ENCODE measurements around the gene RNF13.

RNF13 gene

GRCh38 chr3:149792452-149793270, 20.4 kb upstream of the RNF13 start, which contains the start of gene ANKUB1:
ANKUB1 (minus strand) TSS chr3:149792554; CDS start chr3:149792366, 188 bp downstream.
- no peak for DNase-seq
- intact Hi-C loops (cut with DNase I), result no loop called here

- intact Hi-C loops (cut with DNase I), result no loop called here
Measured at GRCh38 chr3:149796026-149796425, 17.0 kb upstream of the RNF13 start.

GRCh38 chr3:149800693-149801092, 12.3 kb upstream of the RNF13 start:
- no peak for DNase-seq

More at GRCh38 chr3:149796026-149796425, 17.0 kb upstream of the RNF13 start:
- no peak for DNase-seq

GRCh38 chr3:149801195-149801594, 11.8 kb upstream of the RNF13 start:
- intact Hi-C loops (cut with DNase I), result no loop called here
- DNase-seq, result no peak

More at GRCh38 chr3:149800693-149801092, 12.3 kb upstream of the RNF13 start:
- intact Hi-C loops (cut with DNase I), result no loop called here

GRCh38 chr3:149801639-149802038, 11.4 kb upstream of the RNF13 start:
- no peak for DNase-seq
- intact Hi-C loops (cut with DNase I), result no loop called here

- DNase-seq, result no peak
- intact Hi-C loops (cut with DNase I), result loop anchor here (5.0 kb wide), 1 partner anchor 34 kb away; no protein-coding TSS in a partner anchor
Measured at GRCh38 chr3:149806171-149806778, 6.7 kb upstream of the RNF13 start.

- DNase-seq, result peak; percentile 56 to 93 (median 82)
- intact Hi-C loops (cut with DNase I), result loop anchor here (5.0 kb wide), 1 partner anchor 36 kb away; no protein-coding TSS in a partner anchor
Measured at GRCh38 chr3:149808209-149808829, 4.7 kb upstream of the RNF13 start.

- intact Hi-C loops (cut with DNase I), result loop anchor here (5.0 to 10.0 kb wide), 2 partner anchors 37 to 155 kb away; no protein-coding TSS in a partner anchor
- DNase-seq, result no peak
Measured at GRCh38 chr3:149809699-149810098, 3.3 kb upstream of the RNF13 start.

GRCh38 chr3:149810846-149811245, 2.2 kb upstream of the RNF13 start:
- DNase-seq, result no peak
- intact Hi-C loops (cut with DNase I), result loop anchor here (10.0 kb wide), 1 partner anchor 154 kb away; no protein-coding TSS in a partner anchor

- peak in 10 of 42 donors; percentile 39 to 84 (median 71) for DNase-seq
- intact Hi-C loops (cut with DNase I), result loop anchor here (10.0 kb wide), 1 partner anchor 153 kb away; no protein-coding TSS in a partner anchor
Measured at GRCh38 chr3:149812165-149812605, 830 bp upstream of the RNF13 start.

- intact Hi-C loops (cut with DNase I), result loop anchor here (10.0 kb wide), 1 partner anchor 151 kb away; no protein-coding TSS in a partner anchor
- peak in 37 of 42 donors; percentile 4 to 66 (median 33) for DNase-seq
Measured at GRCh38 chr3:149813367-149814281, 609 bp downstream of the RNF13 start.

GRCh38 chr3:149815321-149815720, 2.3 kb downstream of the RNF13 start:
- intact Hi-C loops (cut with DNase I), result loop anchor here (10.0 kb wide), 1 partner anchor 149 kb away; no protein-coding TSS in a partner anchor

GRCh38 chr3:149815728-149816127, 2.7 kb downstream of the RNF13 start:
- DNase-seq, result no peak
- intact Hi-C loops (cut with DNase I), result loop anchor here (10.0 kb wide), 1 partner anchor 149 kb away; no protein-coding TSS in a partner anchor

More at GRCh38 chr3:149815321-149815720, 2.3 kb downstream of the RNF13 start:
- DNase-seq, result no peak

- intact Hi-C loops (cut with DNase I), result loop anchor here (10.0 kb wide), 1 partner anchor 148 kb away; no protein-coding TSS in a partner anchor
- no peak for DNase-seq
Measured at GRCh38 chr3:149816311-149816710, 3.3 kb downstream of the RNF13 start.

- intact Hi-C loops (cut with DNase I), result loop anchor here (10.0 kb wide), 1 partner anchor 148 kb away; no protein-coding TSS in a partner anchor
- no peak for DNase-seq
Measured at GRCh38 chr3:149816986-149817385, 4.0 kb downstream of the RNF13 start.

GRCh38 chr3:149819432-149819831, 6.4 kb downstream of the RNF13 start:
- intact Hi-C loops (cut with DNase I), result loop anchor here (10.0 kb wide), 1 partner anchor 145 kb away; no protein-coding TSS in a partner anchor
- no peak for DNase-seq

- no peak for DNase-seq
- intact Hi-C loops (cut with DNase I), result no loop called here
Measured at GRCh38 chr3:149820183-149820582, 7.2 kb downstream of the RNF13 start.

GRCh38 chr3:149826636-149827035, 13.6 kb downstream of the RNF13 start:
- no peak for DNase-seq
- intact Hi-C loops (cut with DNase I), result no loop called here

Data from head of caudate nucleus (tissue), 42 donors.